DMS153 (cell line): ENCODE measurements around the gene SPTBN5.

Experiments
- DNase-seq: peaks from one replicate; lab custom pipeline; 2025; lab: John Stamatoyannopoulos, UW

SPTBN5 gene

DNA sequence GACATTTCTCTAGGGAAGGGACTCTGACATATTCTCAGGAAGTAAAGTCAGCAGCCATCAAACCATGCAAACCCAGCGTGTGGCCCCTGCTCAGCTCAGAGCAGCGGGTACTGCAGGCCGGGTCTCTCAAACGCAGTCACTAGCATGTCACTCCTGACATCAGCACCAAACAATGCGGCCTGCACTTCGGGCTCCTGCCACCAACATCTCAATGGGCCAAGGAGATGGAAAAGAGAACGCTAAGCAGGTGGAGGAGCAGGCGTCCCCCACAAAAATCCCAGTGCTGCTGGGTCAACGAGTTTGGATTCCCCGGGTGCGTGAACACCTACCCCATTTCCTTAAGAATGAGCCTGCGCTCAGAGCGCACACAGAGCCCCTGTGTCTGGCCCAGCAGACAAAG lies 9.9 kb upstream of the SPTBN5 start:
- no peak for DNase-seq

- DNase-seq, result no peak
Measured at GRCh38 chr15:41901431-41901830, 7.6 kb upstream of the SPTBN5 start.

GRCh38 chr15:41900526-41901380 lies 6.9 kb upstream of the SPTBN5 start:
- no peak for DNase-seq

- no peak for DNase-seq
Measured at GRCh38 chr15:41899854-41900442, 6.1 kb upstream of the SPTBN5 start.

DNA sequence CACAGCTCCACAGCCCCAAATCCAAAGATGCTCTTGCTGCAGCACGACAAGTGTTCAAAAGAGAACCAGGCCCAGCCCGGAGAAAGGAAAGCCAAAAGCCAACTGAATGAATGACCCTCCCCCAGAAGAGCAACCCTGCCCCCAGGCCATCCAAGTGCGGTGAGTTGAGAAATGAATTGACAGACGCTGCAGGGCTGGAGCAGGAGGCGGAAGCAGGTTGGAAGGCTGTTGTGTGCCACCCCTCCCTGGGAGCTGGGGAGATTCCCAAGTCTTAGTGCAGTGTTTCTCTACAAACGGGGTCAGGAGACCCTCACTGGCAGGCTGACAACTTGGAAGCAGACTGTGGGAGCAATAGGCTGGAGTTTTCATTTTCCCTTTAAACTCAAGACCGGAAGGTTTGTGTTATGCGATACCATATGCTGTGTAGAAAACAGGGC lies 3.5 kb upstream of the SPTBN5 start:
- no peak for DNase-seq

DNA sequence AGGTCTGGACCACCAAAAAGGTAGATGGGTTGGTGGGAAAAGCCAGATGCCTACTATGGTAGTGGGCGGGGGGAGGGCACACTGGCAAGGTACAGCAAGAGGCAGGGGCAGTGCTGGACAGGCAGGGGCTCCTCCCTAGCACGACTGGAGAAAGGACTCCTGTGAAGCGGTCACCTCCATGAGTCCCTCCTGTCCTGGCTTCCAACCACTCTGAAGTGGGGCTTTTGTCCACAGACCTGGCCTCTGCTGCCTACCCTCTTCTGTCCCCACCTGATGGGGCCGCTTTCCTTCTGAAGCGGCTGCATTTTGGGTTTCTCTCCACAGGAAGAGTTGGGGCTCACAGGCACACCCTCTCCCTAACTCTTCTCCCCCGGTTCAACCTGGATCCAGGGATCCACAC lies 2.7 kb upstream of the SPTBN5 start:
- DNase-seq, result no peak

GRCh38 chr15:41895957-41896356 lies 2.1 kb upstream of the SPTBN5 start:
- no peak for DNase-seq

GRCh38 chr15:41895491-41895890 lies 1.6 kb upstream of the SPTBN5 start:
- DNase-seq, result no peak

GRCh38 chr15:41894791-41895463 lies 1.1 kb upstream of the SPTBN5 start:
- DNase-seq, result peak; percentile 63

DNA sequence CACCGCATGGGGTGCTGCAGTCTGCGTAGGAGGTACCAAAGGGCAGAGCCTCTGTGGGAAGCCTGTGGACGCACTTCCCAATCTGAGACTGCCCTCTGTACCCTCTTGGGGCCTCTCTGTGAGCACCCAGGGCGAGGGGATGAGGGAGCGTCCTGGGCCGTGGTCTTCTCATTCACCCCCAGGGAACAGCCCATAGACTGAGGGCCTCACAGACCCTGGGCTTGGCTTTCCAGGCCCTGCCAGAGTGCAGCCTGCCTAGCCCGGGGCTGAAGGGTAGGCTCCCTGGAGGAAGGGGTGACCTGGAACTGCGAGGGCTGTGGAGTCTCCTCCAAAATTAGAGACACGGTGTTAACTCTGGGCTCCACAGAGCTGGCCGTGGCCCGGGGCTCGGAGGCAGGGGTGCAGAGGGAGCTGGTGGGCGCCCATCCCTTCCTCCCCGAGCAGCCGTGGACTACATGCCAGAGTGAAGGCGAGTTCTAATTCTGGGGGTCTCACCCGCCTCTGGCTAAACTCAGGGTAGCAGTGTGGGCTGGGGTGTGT lies 468 bp upstream of the SPTBN5 start:
- no peak for DNase-seq

DNA sequence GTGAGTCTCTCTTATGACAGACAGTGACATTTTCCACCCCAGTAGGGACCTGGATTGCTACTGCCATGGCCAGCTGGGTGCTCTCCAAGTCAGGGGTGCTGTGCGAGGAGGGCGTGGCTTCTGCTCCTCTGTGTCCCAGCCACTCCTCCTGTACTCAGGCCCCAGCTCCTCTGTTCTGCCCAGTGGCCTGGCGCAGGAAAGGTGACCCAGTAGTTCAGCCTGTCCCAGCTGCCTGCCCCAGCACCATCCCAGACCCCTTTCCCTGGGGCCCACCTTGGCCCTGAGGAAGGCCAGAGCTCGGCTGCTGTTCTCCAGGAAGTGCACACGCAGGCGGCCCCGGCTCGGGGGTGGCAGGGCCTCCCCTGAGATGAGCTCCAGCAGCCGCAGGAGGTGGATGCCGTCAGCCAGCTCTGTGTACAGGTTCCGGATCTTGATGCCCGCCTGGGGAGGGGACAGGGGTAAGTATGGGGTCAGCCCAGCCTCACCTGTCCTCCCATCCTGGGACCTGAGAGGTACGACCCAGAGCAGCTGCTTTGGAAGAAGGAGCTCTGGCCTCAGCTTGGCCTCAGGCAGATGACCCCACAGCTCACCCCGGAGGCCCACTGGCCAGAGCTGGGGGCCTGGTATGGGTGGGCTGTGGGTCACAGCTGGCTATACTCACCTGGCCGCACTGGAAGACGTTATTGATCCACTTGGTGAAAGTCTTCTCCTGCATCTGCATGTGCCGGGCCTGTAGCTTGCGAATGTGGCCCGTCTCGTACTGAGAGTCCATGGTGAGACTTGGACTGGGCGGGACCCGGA lies 1.0 kb downstream of the SPTBN5 start:
- DNase-seq, result no peak

GRCh38 chr15:41891946-41892345 lies 1.9 kb downstream of the SPTBN5 start:
- DNase-seq, result peak; percentile 80

DNA sequence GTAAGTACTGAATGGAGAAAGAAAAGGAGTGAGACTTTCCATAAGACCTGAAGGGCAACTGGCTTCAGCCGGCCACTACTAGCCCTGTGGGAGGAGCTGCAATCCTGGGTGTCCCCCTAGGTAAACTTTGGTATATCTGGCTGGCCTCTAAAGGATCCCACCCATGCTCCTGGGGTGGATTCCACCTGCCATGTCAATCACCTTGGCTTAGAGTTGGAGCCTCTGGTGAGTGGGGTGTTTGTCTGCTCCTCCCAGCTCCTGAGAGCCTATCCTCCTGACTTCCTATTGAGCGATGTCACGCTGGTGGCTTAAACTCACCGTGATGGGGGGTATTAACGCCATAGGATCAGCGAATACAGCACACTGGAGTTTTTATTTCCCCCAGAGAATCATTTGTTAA lies 2.6 kb downstream of the SPTBN5 start:
- no peak for DNase-seq

GRCh38 chr15:41890050-41890690 lies 3.7 kb downstream of the SPTBN5 start:
- no peak for DNase-seq

DNA sequence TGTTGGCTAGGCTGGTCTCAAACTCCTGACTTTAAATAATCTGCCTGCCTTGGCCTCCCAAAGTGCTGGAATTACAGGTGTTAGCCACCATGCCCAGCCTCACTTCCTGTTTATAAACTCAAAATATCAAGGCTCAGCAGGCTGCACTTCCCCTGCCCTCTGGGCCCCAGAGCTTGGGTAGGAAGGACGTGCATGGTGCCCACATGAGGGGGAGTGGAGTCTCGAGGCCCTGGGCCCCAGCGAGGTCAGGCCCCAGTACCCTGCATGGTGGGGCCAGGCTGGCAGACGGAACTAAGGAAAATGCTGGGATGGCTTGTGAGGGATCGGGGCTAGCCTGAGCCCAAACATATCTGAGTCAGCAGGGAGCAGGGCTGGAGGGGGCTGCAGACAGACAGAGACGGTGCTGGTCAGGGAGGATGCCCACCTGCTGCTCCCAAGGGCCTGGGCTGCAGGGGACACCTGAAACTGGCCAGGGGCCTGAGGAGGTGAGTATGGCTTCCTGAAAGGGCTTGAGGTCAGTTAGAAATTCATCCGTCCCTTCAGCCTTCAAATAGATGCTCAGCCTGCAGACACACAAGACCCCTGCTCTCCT lies 5.1 kb downstream of the SPTBN5 start:
- no peak for DNase-seq

GRCh38 chr15:41887893-41888292 lies 6.0 kb downstream of the SPTBN5 start:
- DNase-seq, result no peak

DNA sequence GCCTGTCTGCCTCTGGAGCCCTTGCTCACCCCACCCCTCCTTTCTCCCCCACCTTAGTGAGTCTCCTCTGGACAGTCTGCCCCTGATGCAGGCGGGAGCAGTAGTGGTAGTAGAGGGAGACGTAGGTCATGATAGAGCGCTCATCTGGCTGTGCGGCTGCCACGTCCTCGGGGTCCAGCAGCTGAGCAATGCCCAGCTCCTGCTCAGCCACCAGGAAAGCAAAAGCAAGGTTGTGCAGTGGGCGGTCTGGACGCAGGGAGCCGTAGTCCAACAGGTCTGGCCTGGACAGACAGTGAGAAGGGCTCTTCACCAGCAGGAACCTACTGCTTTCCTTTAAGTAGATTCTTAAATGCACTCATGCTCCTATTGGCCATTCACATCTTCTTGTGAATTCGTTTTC lies 6.7 kb downstream of the SPTBN5 start:
- DNase-seq, result no peak

GRCh38 chr15:41886741-41887140 lies 7.1 kb downstream of the SPTBN5 start:
- no peak for DNase-seq

DNA sequence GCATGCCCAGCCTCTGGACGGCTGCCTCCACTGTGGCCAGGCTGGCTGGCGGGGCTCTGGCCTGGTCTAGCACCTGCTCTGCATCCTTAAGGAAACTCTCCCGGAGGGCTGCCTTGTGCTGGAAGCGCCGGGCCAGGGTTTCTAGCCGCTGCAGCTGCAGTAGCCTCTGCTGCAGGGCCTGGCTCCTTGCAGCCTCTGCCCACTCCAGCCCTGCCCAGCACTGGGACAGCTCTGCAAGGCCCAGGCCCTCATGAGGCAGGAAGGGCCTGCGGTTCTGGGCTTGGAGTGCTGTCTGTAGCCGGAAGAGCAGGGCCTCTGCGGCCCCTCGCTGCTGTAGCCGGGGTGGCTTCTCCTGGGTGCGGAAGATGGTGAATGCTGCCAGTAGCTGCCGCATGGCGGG lies 8.0 kb downstream of the SPTBN5 start:
- DNase-seq, result no peak

- no peak for DNase-seq
Measured at GRCh38 chr15:41885321-41885720, 8.5 kb downstream of the SPTBN5 start.

- DNase-seq, result no peak
Measured at GRCh38 chr15:41884458-41884857, 9.4 kb downstream of the SPTBN5 start.
